ENCODE measurements around the gene SEPHS1.

The SEPHS1 gene

DNA sequence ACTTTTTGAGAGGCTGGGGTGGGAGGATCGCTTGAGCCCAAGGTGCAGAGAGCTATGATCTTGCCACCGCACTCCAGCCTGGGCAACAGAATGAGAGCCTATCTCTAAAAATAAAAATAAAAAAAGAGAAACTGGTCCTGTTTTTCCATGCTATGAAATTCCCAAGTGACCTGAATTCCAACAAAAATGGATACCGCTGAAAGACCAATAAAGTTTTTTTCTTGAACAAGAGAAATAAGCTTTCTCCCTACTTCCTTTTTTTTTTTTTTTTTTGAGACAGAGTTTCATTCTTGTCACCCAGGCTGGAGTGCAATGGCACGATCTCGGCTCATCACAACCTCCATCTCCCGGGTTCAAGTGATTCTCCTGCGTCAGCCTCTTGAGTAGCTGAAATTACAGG, 12.5 kb upstream of the SEPHS1 start:
- no peak for TF ChIP-seq HOXD13 (CRISPR knock-in tag; IDR thresholded peaks at IDR 0.05; ENCODE audit: borderline replicate concordance)
- TF ChIP-seq, protein P1, sequence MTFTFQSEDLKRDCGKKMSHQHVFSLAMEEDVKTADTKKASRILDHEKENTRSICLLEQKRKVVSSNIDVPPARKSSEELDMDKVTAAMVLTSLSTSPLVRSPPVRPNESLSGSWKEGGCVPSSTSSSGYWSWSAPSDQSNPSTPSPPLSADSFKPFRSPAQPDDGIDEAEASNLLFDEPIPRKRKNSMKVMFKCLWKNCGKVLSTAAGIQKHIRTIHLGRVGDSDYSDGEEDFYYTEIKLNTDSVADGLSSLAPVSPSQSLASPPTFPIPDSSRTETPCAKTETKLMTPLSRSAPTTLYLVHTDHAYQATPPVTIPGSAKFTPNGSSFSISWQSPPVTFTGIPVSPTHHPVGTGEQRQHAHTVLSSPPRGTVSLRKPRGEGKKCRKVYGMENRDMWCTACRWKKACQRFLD (tag by site-specific recombination; IDR thresholded peaks at IDR 0.05), result no peak
- TF ChIP-seq ZNF391 (tag by site-specific recombination; IDR thresholded peaks at IDR 0.05; ENCODE audit: borderline replicate concordance, low read depth), result no peak
- TF ChIP-seq ZNF560 (tag by site-specific recombination; IDR thresholded peaks at IDR 0.05; ENCODE audit: borderline replicate concordance), result no peak
- TF ChIP-seq ZNF707 (tag by site-specific recombination; IDR thresholded peaks at IDR 0.05), result no peak
- TF ChIP-seq SCRT2 (tag by site-specific recombination; IDR thresholded peaks at IDR 0.05), result no peak
- no peak for TF ChIP-seq ZNF266 (tag by site-specific recombination; IDR thresholded peaks at IDR 0.05; ENCODE audit: low read depth)
- no peak for TF ChIP-seq ZNF600 (tag by site-specific recombination; IDR thresholded peaks at IDR 0.05)
- TF ChIP-seq SETDB1 (IDR thresholded peaks at IDR 0.05; ENCODE audit: insufficient read length, low read length), result no peak
- TF ChIP-seq, protein P2, sequence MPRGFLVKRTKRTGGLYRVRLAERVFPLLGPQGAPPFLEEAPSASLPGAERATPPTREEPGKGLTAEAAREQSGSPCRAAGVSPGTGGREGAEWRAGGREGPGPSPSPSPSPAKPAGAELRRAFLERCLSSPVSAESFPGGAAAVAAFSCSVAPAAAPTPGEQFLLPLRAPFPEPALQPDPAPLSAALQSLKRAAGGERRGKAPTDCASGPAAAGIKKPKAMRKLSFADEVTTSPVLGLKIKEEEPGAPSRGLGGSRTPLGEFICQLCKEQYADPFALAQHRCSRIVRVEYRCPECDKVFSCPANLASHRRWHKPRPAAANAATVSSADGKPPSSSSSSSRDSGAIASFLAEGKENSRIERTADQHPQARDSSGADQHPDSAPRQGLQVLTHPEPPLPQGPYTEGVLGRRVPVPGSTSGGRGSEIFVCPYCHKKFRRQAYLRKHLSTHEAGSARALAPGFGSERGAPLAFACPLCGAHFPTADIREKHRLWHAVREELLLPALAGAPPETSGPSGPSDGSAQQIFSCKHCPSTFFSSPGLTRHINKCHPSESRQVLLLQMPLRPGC (tag by site-specific recombination; IDR thresholded peaks at IDR 0.05), result no peak
- TF ChIP-seq IKZF3 (tag by site-specific recombination; IDR thresholded peaks at IDR 0.05), result no peak
- TF ChIP-seq ZSCAN16 (tag by site-specific recombination; IDR thresholded peaks at IDR 0.05), result no peak
- no peak for TF ChIP-seq ZNF248 (tag by site-specific recombination; IDR thresholded peaks at IDR 0.05)
- no peak for TF ChIP-seq MEIS1 (CRISPR knock-in tag; IDR thresholded peaks at IDR 0.05; ENCODE audit: borderline replicate concordance)
- TF ChIP-seq, protein P3, sequence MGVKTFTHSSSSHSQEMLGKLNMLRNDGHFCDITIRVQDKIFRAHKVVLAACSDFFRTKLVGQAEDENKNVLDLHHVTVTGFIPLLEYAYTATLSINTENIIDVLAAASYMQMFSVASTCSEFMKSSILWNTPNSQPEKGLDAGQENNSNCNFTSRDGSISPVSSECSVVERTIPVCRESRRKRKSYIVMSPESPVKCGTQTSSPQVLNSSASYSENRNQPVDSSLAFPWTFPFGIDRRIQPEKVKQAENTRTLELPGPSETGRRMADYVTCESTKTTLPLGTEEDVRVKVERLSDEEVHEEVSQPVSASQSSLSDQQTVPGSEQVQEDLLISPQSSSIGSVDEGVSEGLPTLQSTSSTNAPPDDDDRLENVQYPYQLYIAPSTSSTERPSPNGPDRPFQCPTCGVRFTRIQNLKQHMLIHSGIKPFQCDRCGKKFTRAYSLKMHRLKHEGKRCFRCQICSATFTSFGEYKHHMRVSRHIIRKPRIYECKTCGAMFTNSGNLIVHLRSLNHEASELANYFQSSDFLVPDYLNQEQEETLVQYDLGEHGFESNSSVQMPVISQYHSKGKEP (tag by site-specific recombination; IDR thresholded peaks at IDR 0.05), result no peak
- Histone ChIP-seq H3K36me3 (ENCODE audit: control insufficient read depth in 2 of 2, insufficient read depth in 1 of 2, low read length in 2 of 2) (no peaks in the 10 kb centered on the region), H3K9me3 (ENCODE audit: control insufficient read depth, insufficient read depth, low read depth, low read length) (no peaks in the 10 kb centered on the region), H3K4me1 (ENCODE audit: control insufficient read depth, insufficient read depth, low read length) (no peaks in the 10 kb centered on the region), H3K4me3 (ENCODE audit: low read depth, low read length) (no peak overlapping the region), H3K27ac (ENCODE audit: extremely low read depth, low read depth, low read length) (no peak overlapping the region)
- POLR2A ChIA-PET, result no interaction called here
- CTCF ChIA-PET, result interaction anchor here (0.7 kb wide), 1 partner anchor 81 kb away, joined by 3 read pairs; no protein-coding TSS in a partner anchor

DNA sequence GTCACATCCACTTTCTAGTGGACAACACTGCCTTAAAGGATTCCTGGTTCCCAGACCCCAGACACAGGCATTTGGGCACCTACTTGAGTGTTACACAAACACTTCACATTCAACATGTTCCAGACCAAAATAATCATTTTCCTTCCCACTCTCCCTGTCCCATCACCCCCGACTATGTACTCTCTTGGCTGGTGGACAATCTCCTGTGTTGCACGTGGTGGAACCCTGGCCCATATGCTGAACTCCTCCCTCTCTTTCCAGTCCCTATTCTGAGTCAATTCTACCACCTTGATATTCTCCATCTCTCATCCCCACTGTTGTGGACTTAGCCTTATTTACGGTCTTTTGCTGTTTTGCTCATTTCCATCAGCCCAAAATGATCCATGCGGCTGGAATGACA, 8.3 kb upstream of the SEPHS1 start:
- H3K4me3 ChIP-seq (ENCODE audit: low read depth, low read length), result no peak overlapping the region
- TF ChIP-seq, protein P4, sequence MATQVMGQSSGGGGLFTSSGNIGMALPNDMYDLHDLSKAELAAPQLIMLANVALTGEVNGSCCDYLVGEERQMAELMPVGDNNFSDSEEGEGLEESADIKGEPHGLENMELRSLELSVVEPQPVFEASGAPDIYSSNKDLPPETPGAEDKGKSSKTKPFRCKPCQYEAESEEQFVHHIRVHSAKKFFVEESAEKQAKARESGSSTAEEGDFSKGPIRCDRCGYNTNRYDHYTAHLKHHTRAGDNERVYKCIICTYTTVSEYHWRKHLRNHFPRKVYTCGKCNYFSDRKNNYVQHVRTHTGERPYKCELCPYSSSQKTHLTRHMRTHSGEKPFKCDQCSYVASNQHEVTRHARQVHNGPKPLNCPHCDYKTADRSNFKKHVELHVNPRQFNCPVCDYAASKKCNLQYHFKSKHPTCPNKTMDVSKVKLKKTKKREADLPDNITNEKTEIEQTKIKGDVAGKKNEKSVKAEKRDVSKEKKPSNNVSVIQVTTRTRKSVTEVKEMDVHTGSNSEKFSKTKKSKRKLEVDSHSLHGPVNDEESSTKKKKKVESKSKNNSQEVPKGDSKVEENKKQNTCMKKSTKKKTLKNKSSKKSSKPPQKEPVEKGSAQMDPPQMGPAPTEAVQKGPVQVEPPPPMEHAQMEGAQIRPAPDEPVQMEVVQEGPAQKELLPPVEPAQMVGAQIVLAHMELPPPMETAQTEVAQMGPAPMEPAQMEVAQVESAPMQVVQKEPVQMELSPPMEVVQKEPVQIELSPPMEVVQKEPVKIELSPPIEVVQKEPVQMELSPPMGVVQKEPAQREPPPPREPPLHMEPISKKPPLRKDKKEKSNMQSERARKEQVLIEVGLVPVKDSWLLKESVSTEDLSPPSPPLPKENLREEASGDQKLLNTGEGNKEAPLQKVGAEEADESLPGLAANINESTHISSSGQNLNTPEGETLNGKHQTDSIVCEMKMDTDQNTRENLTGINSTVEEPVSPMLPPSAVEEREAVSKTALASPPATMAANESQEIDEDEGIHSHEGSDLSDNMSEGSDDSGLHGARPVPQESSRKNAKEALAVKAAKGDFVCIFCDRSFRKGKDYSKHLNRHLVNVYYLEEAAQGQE (tag by site-specific recombination; IDR thresholded peaks at IDR 0.05), result no peak
- TF ChIP-seq ZBTB17 (tag by site-specific recombination; IDR thresholded peaks at IDR 0.05) (peak; percentile 67), ZNF600 (tag by site-specific recombination; IDR thresholded peaks at IDR 0.05) (peak; percentile 61)
- ChIA-PET POLR2A (no interaction called here), CTCF (interaction anchor here (0.6 kb wide), 1 partner anchor 58 kb away, joined by 3 read pairs; no protein-coding TSS in a partner anchor)
- H3K27ac ChIP-seq (ENCODE audit: extremely low read depth, low read depth, low read length), result no peak overlapping the region
- H3K4me1 ChIP-seq (ENCODE audit: control insufficient read depth, insufficient read depth, low read length), result no peaks in the 10 kb centered on the region
- H3K36me3 ChIP-seq (ENCODE audit: control insufficient read depth in 2 of 2, insufficient read depth in 1 of 2, low read length in 2 of 2), result no peaks in the 10 kb centered on the region
- H3K9me3 ChIP-seq (ENCODE audit: control insufficient read depth, insufficient read depth, low read depth, low read length), result no peaks in the 10 kb centered on the region

Data from HEK293 (cell line).